Right lobe of liver (tissue), 6 donors: ENCODE measurements around the gene NBAS. TPM values are rescaled to one million over a fixed set of nuclear protein-coding genes. Genes with fewer than 3 reads are reported as not detected.
"Not testable (repeated sequence)": the region's sequence is repeated elsewhere in the genome, so short reads cannot be mapped to it uniquely, and the experiment has no call there.

Source experiments
- ATAC-seq, 4 donors: fragments of 200-7000 bp; cut with Tn5 transposase; one replicate each; pipeline ENCODE4 v1.9.1; 2020; ENCODE audit warnings: mild to moderate bottlenecking in 4 of 4, moderate library complexity in 4 of 4
- DNase-seq, 3 donors: peaks; one replicate each; pipeline ENCODE4 v3.0.0-alpha.2; 2020
- H3K27ac ChIP-seq, 3 donors: fragments of 200-600 bp; one replicate each; pipeline ENCODE4 v1.8.0; 2022
- H3K27me3 ChIP-seq, 2 donors: fragments of 200-600 bp; one replicate each; pipeline ENCODE4 v1.8.0; 2022
- H3K36me3 ChIP-seq, 4 donors: fragments of 200-600 bp; sonication (generic) in 1 of 4; one replicate each; pipeline versions ENCODE4 v1.5.1 to v1.8.0; 2017 to 2022; ENCODE audit warnings: control low read depth in 1 of 4
- H3K4me1 ChIP-seq, 4 donors: fragments of 200-600 bp; sonication (generic) in 1 of 4; one replicate each; pipeline versions ENCODE4 v1.5.1 to v1.8.0; 2017 to 2022; ENCODE audit warnings: control low read depth in 1 of 4
- H3K4me3 ChIP-seq, 3 donors: fragments of 200-600 bp; one replicate each; pipeline ENCODE4 v1.8.0; 2022
- H3K9me3 ChIP-seq, 4 donors: fragments of 200-600 bp; sonication (generic) in 1 of 4; one replicate each; pipeline versions ENCODE4 v1.5.1 to v1.8.0; 2017 to 2022; ENCODE audit warnings: control low read depth in 1 of 4
- POLR2A ChIP-seq: fragments of 450-650 bp; IDR thresholded peaks from one replicate; pipeline ENCODE4 v1.6.1; 2017; ENCODE audit warnings: antibody characterized with exemption, mild to moderate bottlenecking
- WGBS: methylation state at CpG from one replicate; pipeline ENCODE4 v1.1.6; 2018; ENCODE audit warnings: low coverage, low lambda C conversion rate; ENCODE audit not compliant: insufficient coverage; ENCODE audit errors: missing lambda C conversion rate; 5-methylcytosine and 5-hydroxymethylcytosine counted together
- intact Hi-C, 2 donors: fragments of 100-400 bp; cut with DNase I; formaldehyde crosslinking; loops; one replicate each; pipeline versions ENCODE4 v1.11.2 to v1.14.1; 2022
- total RNA-seq, 6 experiments: library from RNA; depleted of rRNA in 2 of 6; stranded (reverse); fragments of >200 nt in 2 of 6; fragmentation: NEBNext Ultra II Directional in 3 of 6; extraction: Animal tissue kit (Norgen Biotek cat#: 25700) in 3 of 6; gene quantifications; one replicate each; pipeline versions ENCODE4 v1.1.0 to v1.2.4, GENCODE V29; 2016 to 2023
- TF ChIP-seq, protein P1 (sequence below), 4 donors: fragments of 200-600 bp in 3 of 4; fragments of 450-650 bp in 1 of 4; IDR thresholded peaks; one replicate each; pipeline versions ENCODE4 v1.5.1 to v1.8.0; 2016 to 2022; ENCODE audit warnings: antibody characterized with exemption in 4 of 4, mild to moderate bottlenecking in 2 of 4
- donor health status: DM: no; HTN: yes; CAD: no.
- donor health status: DM: no; HTN: no; CAD: no.
- donor health status: DM: no; HTN: no; CAD: no.
- donor health status: DM: no; HTN: yes; CAD: no.
- donor health status: DM: no; HTN: yes; CAD: no.

NBAS gene
- total RNA-seq, 6 experiments from 2014 or later, result 16.1 to 21.8 (median 18.5) TPM

DNA sequence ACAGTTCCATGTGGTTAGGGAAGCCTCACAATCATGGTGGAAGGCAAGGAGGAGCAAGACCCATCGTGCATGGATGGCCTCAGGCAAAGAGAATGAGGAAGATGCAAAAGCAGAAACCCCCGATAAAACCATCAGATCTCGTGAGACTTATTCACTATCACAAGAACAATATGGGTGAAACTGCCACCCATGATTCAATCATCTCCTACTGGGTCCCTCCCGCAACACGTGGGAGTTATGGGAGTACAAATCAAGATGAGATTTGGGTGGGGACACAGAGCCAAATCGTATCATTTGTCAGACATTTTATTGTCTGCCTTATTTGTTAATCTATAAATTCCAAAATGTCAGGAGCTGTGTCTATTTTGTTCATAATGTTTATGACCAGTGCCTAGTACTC, 17.6 kb downstream of the NBAS start:
- no peak for DNase-seq
- H3K4me1 ChIP-seq, result no peaks in the 10 kb centered on the region
- no peaks in the 10 kb centered on the region for H3K9me3 ChIP-seq
- whole genome bisulfite sequencing, result 98% methylated on average over 6 of the region's 6 CpGs
- intact Hi-C loops, result no loop called here
- TF ChIP-seq POLR2A, result no peak
- TF ChIP-seq, protein P1, sequence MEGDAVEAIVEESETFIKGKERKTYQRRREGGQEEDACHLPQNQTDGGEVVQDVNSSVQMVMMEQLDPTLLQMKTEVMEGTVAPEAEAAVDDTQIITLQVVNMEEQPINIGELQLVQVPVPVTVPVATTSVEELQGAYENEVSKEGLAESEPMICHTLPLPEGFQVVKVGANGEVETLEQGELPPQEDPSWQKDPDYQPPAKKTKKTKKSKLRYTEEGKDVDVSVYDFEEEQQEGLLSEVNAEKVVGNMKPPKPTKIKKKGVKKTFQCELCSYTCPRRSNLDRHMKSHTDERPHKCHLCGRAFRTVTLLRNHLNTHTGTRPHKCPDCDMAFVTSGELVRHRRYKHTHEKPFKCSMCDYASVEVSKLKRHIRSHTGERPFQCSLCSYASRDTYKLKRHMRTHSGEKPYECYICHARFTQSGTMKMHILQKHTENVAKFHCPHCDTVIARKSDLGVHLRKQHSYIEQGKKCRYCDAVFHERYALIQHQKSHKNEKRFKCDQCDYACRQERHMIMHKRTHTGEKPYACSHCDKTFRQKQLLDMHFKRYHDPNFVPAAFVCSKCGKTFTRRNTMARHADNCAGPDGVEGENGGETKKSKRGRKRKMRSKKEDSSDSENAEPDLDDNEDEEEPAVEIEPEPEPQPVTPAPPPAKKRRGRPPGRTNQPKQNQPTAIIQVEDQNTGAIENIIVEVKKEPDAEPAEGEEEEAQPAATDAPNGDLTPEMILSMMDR (IDR thresholded peaks at IDR 0.05), result no peak
- no peaks in the 10 kb centered on the region for H3K27me3 ChIP-seq
- no peak overlapping the region for H3K4me3 ChIP-seq
- H3K36me3 ChIP-seq, result no peaks in the 10 kb centered on the region
- ATAC-seq, result no peak
- no peak overlapping the region for H3K27ac ChIP-seq

DNA sequence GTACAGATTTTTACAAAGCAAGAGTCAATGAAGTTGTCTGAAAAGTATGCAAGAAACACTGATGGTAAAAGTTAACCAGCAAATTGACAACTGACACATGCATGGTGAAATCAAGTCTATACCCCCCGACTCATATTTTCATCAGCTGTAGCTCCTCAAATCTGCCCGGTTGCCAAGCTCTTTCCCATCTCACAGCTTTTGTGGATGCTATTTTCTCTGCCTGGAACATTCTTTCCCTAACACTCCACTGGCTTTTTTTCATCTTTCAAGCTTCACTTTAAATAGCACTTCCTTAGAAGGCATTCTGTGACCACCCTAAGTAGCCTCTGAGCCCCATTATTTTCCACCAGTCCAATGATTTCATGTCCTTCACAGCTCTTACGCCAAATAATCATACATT, 18.1 kb downstream of the NBAS start:
- Histone ChIP-seq H3K4me1 (no peaks in the 10 kb centered on the region), H3K27me3 (no peaks in the 10 kb centered on the region), H3K27ac (no peak overlapping the region), H3K9me3 (no peaks in the 10 kb centered on the region), H3K36me3 (no peaks in the 10 kb centered on the region), H3K4me3 (no peak overlapping the region)
- WGBS, result 89% methylated on average over 3 of the region's 3 CpGs
- intact Hi-C loops, result no loop called here
- TF ChIP-seq POLR2A, result no peak
- TF ChIP-seq, protein P1 (IDR thresholded peaks at IDR 0.05), result no peak
- ATAC-seq, result no peak
- no peak for DNase-seq

DNA sequence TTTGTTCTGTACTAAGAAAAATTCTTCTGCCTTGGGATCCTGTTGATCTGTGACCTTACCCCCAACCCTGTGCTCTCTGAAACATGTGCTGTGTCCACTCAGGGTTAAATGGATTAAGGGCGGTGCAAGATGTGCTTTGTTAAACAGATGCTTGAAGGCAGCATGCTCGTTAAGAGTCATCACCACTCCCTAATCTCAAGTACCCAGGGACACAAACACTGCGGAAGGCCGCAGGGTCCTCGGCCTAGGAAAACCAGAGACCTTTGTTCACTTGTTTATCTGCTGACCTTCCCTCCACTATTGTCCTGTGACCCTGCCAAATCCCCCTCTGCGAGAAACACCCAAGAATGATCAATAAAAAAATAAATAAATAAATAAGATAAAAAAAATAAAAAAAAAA, 18.9 kb downstream of the NBAS start:
- intact Hi-C loops, ATAC-seq: not testable (repeated sequence)
- 17% methylated on average over 1 of the region's 6 CpGs for WGBS

DNA sequence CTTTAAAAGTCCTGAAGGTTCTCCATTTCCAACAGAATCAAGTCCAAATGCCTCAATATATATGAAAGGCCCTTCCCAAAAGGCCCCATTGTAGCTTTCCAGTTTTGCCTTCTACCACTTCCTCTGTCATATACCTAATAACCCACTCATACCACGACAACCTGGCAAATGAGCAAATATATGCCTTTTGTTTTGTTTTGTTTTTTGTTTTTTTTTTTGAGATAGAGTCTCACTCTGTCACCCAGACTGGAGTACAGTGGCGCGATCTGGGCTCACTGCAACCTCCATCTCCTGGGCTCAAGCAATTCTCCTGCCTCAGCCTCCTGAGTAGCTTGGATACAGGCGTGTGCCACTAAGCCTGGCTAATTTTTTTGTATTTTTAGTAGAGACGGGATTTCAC, 20.6 kb downstream of the NBAS start:
- 85% methylated on average over 4 of the region's 5 CpGs for WGBS
- H3K4me1 ChIP-seq, H3K36me3 ChIP-seq, ATAC-seq, H3K27ac ChIP-seq, H3K27me3 ChIP-seq, H3K4me3 ChIP-seq, intact Hi-C loops, H3K9me3 ChIP-seq, DNase-seq: not testable (repeated sequence)

More for the DNA sequence above, 18.9 kb downstream of the NBAS start:
- not testable (repeated sequence) for DNase-seq, H3K9me3 ChIP-seq, H3K27ac ChIP-seq, H3K27me3 ChIP-seq, H3K4me1 ChIP-seq, H3K4me3 ChIP-seq, H3K36me3 ChIP-seq

DNA sequence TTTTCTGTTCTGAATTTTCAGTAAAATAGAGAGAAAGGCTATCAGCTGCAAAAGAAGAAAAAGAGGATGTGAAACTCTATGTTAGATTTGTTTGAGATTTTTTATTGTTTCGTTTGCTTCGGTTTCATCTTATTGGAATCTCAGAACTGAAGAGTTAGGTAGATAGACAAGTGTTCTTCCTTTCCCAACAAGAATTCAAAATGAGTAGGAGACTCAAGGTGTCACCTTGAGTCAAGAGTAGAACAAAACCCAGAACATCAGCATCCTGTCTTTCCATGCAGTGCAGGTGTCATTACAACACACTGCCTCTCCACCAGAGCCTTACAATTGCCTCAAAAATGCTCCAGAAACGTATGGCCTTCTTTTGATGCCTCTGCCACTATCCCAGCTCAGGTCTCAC, 21.1 kb downstream of the NBAS start:
- 80% methylated on average over 3 of the region's 3 CpGs for WGBS
- ATAC-seq, result no peak
- Histone ChIP-seq H3K27me3 (no peaks in the 10 kb centered on the region), H3K4me3 (no peak overlapping the region), H3K9me3 (no peaks in the 10 kb centered on the region), H3K4me1 (no peaks in the 10 kb centered on the region), H3K27ac (no peak overlapping the region), H3K36me3 (no peaks in the 10 kb centered on the region)
- TF ChIP-seq, protein P1 (IDR thresholded peaks at IDR 0.05), result no peak
- TF ChIP-seq POLR2A, result no peak
- no peak for DNase-seq
- intact Hi-C loops, result no loop called here

DNA sequence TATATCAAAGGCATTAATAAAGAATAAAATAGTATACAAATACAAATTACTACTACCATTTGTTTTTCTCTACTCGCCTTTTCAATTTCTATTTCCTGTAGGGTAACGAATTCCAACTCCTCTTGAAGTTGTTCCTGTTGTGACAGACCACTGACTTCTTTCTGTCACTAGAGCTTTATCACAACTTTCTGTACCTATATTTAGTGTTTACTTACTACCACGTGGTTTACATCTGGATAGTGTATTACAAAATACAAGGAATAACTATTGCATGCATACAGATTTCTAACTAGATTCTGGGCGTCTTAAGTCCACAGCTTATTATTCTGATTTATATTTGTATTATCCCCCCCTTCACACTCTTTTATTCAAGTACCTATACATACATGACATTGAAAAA, 22.3 kb downstream of the NBAS start:
- DNase-seq (no peak), ATAC-seq (no peak)
- no peak overlapping the region for H3K27ac ChIP-seq
- 79% methylated on average over 4 of the region's 4 CpGs for WGBS
- intact Hi-C loops, result no loop called here
- H3K4me1 ChIP-seq, result no peaks in the 10 kb centered on the region
- no peak overlapping the region for H3K4me3 ChIP-seq
- no peaks in the 10 kb centered on the region for H3K9me3 ChIP-seq
- no peaks in the 10 kb centered on the region for H3K27me3 ChIP-seq
- TF ChIP-seq POLR2A, result no peak
- peaks cover 0 to 6% (median 0%) of the 10 kb centered on the region in 4 donors for H3K36me3 ChIP-seq
